Measurements from ENCODE around the gene AHNAK2. TPM values are rescaled to one million over a fixed set of nuclear protein-coding genes. Genes with fewer than 3 reads are reported as not detected.

The AHNAK2 gene
- total and polyA plus RNA-seq, 9 of the 15 experiments (the other 6 are each of a cell fraction or from before 2014, with no cell fraction given): 0.04 to 0.09 (median 0.04) TPM; not detected in 6

GRCh38 chr14:104932676-104933631, 45.2 kb downstream of the AHNAK2 start (continued):
- no peak for TF ChIP-seq MLX (CRISPR knock-in tag; conservative IDR thresholded peaks at IDR 0.05)
- TF ChIP-seq CREM (IDR thresholded peaks at IDR 0.05; ENCODE audit: low read depth): peak; percentile 52; the same call in 1 of the 2 replicates
- no peak for TF ChIP-seq FOXK2 (conservative IDR thresholded peaks at IDR 0.05 in 1 of 2, IDR thresholded peaks at IDR 0.05 in 1 of 2; ENCODE audit: low read depth in 2 of 2)
- TF ChIP-seq UBTF (IDR thresholded peaks at IDR 0.05; ENCODE audit: borderline replicate concordance in 1 of 2, low read depth in 2 of 2, low read length in 2 of 2): peak; percentile 50 to 83; a peak in 1 of 4 replicates
- TF ChIP-seq ZBTB11 (CRISPR knock-in tag; IDR thresholded peaks at IDR 0.05): peak; percentile 91 to 97 (median 97)
- no peak for TF ChIP-seq DPF2 (IDR thresholded peaks at IDR 0.05)
- peak in 1 of 2 experiments; percentile 55 for TF ChIP-seq E2F6 (IDR thresholded peaks at IDR 0.05; ENCODE audit: borderline replicate concordance in 1 of 2, extremely low read depth in 1 of 2, insufficient read depth in 1 of 2, insufficient read length in 1 of 2, low read depth in 1 of 2, low read length in 1 of 2, poor library complexity in 1 of 2, severe bottlenecking in 1 of 2)
- no peak for TF ChIP-seq ZBTB8A (IDR thresholded peaks at IDR 0.05; ENCODE audit: partially characterized antibody)
- TF ChIP-seq MAZ (CRISPR knock-in tag; conservative IDR thresholded peaks at IDR 0.05 in 1 of 2, IDR thresholded peaks at IDR 0.05 in 1 of 2): peak; percentile 72 to 89
- no peak for TF ChIP-seq TAF1 (IDR thresholded peaks at IDR 0.05; ENCODE audit: control insufficient read depth, extremely low read depth, insufficient read depth, low read length, severe bottlenecking)
- no peak for TF ChIP-seq CBX5 (IDR thresholded peaks at IDR 0.05; ENCODE audit: borderline replicate concordance, low read depth)
- TF ChIP-seq XRCC5 (IDR thresholded peaks at IDR 0.05; ENCODE audit: low read depth, low read length): 0 out of 2 replicates have a peak, but pooled peaks have one; percentile 39
- TF ChIP-seq ZNF398 (CRISPR knock-in tag; IDR thresholded peaks at IDR 0.05): no peak
- TF ChIP-seq RHOXF2B (CRISPR knock-in tag; conservative IDR thresholded peaks at IDR 0.05): no peak

All from K562 (cell line).